Muscle of back (tissue), 11 donors: ENCODE data around the gene FAM20C. TPM values are rescaled to one million over a fixed set of nuclear protein-coding genes. Genes with fewer than 3 reads are reported as not detected.
A peak's percentile ranks its signal among the peaks of the same experiment; 100 is the strongest.
"Not testable (repeated sequence)": the region's sequence is repeated elsewhere in the genome, so short reads cannot be mapped to it uniquely, and the experiment has no call there.

ENCODE experiments used
- DNase-seq, 3 donors: peaks; one replicate each; pipeline versions ENCODE4 v3.0.0 to v3.0.0-alpha.2; 2013
- polyA plus RNA-seq, 10 donors: library from polyadenylated mRNA; unstranded; fragments of 120-200 nt; gene quantifications; one replicate each; pipeline ENCODE4 v1.2.1, GENCODE V29; 2013; ENCODE audit not compliant: insufficient read length in 10 of 10

Gene FAM20C
- polyA plus RNA-seq, 10 donors, result 21.4 to 53.7 (median 33.5) TPM

DNA sequence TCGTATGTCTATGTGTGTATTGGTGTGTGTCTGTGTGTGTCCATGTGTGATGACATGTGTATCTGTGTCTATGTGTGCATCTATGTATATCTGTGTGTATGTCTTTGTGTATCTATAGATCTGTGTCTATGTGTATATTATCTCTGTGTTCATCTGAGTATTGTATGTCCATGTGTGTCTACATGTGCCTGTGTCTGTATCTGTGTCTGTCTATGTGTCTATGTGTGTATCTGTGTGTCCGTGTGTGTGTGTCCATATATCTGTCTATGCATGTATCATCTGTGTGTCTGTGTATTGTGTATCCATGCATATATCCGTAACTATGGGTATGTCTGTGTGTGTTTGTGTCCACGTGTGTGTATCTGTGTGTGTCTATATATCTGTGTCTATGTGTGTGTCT is 2.7 kb upstream of the FAM20C start:
- DNase-seq, result no peak

DNA sequence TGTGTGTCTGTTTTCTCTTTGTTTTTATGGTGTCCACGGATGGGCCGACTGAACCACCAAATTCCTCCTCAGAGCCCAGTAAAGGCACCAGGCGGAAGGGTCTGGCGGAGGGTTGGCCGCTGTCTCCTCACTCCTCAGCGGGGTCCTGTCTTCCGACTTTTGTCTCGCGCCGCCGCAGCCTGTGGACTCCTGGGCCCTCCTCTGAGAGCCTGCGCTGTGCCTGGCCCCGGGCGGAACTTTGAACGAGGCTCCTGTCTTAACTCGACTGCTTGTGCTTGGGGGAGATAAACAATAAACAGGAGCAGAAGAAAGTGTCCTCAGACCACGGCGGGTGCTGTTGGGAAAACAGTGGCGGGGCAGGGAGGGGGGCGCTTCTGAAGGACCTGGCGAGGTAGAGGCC is 2.2 kb upstream of the FAM20C start:
- DNase-seq, result no peak

DNA sequence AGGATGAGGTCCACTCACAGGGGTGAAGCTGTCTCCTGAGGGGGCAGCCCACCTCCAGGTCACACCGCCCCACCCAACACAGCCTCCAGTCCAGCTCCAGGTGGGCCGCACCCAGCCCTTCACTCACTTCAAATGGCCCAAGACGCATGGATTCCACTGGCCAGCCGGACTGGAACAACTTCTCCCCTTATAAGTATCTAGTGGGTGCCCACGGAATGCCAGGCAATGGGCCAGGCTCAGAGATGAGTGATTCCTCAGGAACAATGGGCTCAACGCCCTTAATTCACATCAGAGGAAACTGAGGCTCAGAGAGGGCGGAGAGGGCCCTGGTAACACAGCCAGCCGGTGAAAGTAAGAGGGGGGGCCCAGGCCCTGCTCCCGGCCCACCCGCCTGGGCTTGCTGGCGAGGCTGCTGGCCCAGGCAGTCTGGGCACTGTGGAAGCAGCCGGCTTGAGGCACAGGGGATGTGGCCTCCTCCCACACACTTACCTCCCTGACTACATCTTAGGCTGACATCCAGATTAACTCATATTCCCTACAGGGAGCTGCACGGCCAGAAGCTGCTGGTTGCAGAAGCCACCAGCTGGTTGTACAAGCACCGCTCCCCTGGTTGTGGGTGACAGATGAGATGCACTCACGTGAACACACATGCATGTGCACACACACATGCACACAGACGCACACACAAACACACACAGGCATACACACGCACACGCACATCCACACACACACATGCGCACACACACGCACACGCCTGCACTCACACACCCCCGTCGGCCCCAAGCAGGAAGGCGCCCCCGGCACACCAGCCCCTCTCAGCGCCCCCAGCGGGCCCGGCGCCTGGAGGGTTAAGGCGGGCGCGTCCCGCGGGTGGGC is 1.0 kb upstream of the FAM20C start:
- DNase-seq, result peak; percentile 66 to 90 (median 71)

- peak in 1 of 3 donors; percentile 44 for DNase-seq
Measured at GRCh38 chr7:192701-193480, 520 bp downstream of the FAM20C start.

DNA sequence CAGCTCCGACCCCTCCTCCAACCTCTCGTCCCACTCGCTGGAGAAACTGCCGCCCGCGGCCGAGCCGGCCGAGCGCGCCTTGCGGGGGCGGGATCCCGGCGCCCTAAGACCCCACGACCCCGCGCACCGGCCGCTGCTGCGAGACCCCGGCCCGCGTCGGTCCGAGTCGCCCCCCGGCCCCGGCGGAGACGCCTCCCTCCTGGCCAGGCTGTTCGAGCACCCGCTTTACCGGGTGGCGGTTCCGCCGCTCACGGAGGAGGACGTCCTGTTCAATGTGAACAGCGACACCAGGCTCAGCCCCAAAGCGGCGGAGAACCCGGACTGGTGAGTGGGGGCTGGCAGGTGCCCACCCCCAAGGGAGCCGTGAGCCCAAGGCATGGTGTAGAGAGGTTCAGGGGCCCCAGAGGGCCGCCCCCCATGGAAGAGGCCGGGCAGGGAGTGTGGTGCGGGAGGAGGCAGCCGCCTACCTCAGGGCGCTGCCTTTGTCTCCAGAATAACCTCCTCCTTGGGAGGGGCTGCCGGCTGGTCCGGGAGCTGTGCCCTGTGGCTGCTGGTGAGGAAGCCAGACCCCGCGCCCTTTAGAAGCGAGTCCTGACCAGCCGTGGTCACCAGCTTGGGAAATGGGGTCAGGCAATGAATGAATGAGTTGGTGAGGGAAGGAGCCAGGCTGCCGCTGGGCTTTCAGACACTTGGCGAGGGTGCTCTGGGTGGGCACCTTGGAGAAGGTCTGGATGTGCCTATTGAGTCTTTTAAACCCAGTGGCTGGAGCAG is 1.3 kb downstream of the FAM20C start:
- peak in 1 of 3 donors; percentile 47 for DNase-seq

DNA sequence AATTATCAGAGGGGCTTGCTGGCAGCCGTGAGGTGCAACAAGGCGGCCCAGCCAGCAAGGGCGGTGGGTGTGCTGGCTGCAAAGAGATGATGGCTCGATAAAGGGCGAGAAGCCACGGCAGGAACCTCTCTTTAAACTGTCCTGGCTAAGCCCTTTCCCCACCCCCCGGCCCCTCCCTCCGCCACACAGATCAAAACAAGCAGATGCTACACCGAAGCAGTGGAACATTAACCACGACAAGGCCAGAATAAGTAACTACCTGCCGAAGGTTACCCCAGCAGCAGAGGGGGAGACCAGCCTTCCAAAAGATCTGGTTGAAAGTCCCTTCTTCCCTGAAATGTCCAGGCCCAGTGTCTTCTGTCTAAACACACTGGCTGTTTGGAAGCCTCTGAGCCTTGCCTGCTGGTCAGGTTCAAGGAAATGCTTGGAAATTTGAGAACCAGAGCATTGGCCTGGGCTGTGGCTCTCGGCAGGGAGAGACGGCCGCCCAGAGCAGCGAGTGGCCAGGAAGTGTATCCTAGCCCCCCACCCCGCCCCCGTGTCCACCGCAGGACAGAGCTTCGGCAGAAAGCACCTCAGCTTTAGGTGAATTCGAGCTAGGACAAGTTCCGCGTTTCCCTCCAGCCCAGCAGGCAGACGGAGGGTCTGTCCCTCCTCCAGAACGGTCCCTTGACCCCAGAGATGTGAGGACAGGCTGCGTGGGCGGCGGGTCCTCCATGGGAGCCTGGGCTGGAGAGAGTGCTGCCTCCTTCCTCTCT is 2.1 kb downstream of the FAM20C start:
- DNase-seq, result peak in 1 of 3 donors; percentile 65

GRCh38 chr7:195010-195829 is 2.8 kb downstream of the FAM20C start:
- DNase-seq, result no peak

- DNase-seq, result no peak
Measured at GRCh38 chr7:195830-196128, 3.4 kb downstream of the FAM20C start.

- DNase-seq, result no peak
Measured at GRCh38 chr7:196283-196682, 3.9 kb downstream of the FAM20C start.

- no peak for DNase-seq
Measured at GRCh38 chr7:196778-197321, 4.5 kb downstream of the FAM20C start.

DNA sequence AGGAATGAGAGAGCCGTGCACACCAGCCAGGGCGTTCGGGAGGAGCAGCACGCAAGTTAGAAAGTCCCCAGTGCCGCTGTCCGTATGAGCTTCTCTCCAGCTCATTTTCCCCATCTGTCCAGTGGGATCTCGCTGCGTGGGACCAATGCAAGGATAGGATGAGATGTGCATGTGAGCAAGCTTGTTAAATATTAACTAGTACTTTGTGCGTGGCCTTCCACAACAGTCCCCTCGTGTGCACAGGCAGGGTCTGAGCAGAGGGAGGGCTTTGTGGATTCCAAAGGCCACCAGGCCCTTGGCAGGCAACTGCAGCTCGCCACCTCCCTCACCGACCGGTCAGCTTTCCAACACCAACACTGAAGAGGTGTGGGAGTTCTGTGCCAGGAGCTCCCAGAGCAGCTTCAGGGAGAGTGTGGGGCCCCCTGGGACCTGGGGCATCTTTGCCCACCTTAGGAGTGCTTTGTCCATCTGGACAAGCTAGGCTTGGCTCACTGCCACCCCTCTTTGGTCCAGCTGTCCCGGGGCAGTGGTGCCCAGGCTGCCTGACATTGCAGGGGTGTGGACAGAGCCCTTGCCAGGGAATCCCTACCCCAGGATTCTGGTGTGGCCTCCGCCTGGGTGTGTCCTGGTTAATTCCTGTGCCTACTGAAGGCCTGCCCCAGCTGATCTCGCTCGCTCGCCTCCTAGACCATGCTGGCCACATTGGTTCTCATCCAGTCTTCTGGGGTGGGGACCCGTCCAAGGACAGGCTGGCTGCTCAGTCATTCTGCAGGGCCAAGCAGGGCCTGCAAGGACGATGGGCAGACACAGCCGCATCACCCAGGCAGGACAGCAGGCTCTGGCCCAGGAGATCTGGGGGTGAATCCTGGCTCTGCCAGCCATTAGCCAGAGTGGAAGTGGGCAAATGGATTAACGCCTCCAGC is 5.3 kb downstream of the FAM20C start:
- DNase-seq, result no peak

- no peak for DNase-seq
Measured at GRCh38 chr7:199483-200249, 7.3 kb downstream of the FAM20C start.

GRCh38 chr7:200290-200689 is 7.9 kb downstream of the FAM20C start:
- no peak for DNase-seq

DNA sequence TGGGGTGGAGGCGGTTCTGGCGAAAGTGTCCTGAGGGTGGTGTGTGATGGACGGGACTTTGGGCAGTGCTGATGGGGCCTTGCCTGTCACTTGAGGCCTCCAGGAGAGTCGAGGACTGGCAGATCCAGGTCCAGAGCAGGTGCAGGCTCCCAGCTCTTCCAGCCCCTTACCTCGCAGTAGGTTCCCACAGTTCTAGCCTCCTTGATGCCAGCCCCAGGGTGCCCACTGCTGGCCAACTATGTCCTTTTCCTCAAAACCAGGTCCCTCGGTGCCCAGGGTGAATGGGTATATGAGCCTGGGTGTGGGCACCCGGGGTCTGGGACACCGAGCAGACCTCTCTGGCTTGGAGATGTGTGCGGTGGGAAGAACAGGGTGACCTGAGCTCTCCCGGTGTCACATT is 8.3 kb downstream of the FAM20C start:
- DNase-seq, result no peak

GRCh38 chr7:204326-204725 is 12.0 kb downstream of the FAM20C start:
- DNase-seq, result no peak

GRCh38 chr7:205115-206010 is 13.0 kb downstream of the FAM20C start:
- no peak for DNase-seq

GRCh38 chr7:206351-206750 is 14.0 kb downstream of the FAM20C start:
- DNase-seq, result not testable (repeated sequence)
